Epithelial cell of proximal tubule (primary cell): ENCODE measurements around the gene SNRK. TPM values are rescaled to one million over a fixed set of nuclear protein-coding genes. Genes with fewer than 3 reads are reported as not detected.

ENCODE experiments used
- DNase-seq: peaks from one replicate; pipeline ENCODE4 v3.0.0-alpha.2; 2011; ENCODE audit warnings: low read depth
- H3K4me3 ChIP-seq: 2 replicates; pipeline ENCODE4 v1.5.1; 2011; ENCODE audit warnings: low read depth, mild to moderate bottlenecking, low read length
- CTCF ChIP-seq: conservative IDR thresholded peaks from 2 replicates; pipeline ENCODE4 v1.5.1; 2012; ENCODE audit warnings: low read depth, mild to moderate bottlenecking, low read length
- total RNA-seq: library from RNA; depleted of rRNA; stranded (reverse); fragments of >200 nt; gene quantifications from 2 replicates; pipeline ENCODE4 v1.2.3, GENCODE V29; 2015

SNRK gene
- total RNA-seq, 1 donor from 2014 or later = 12.9 TPM

GRCh38 chr3:43268636-43269035, 17.7 kb upstream of the SNRK start:
- no peak for DNase-seq
- no peak for TF ChIP-seq CTCF
- no peak overlapping the region for H3K4me3 ChIP-seq

GRCh38 chr3:43270078-43270477, 16.3 kb upstream of the SNRK start:
- TF ChIP-seq CTCF = no peak
- no peak for DNase-seq

GRCh38 chr3:43273416-43273815, 12.9 kb upstream of the SNRK start:
- no peak overlapping the region for H3K4me3 ChIP-seq
- no peak for DNase-seq
- TF ChIP-seq CTCF = no peak

More at GRCh38 chr3:43270078-43270477, 16.3 kb upstream of the SNRK start:
- no peak overlapping the region for H3K4me3 ChIP-seq

GRCh38 chr3:43279082-43279481, 7.3 kb upstream of the SNRK start:
- no peak for TF ChIP-seq CTCF
- no peak for DNase-seq

GRCh38 chr3:43279532-43279931, 6.8 kb upstream of the SNRK start:
- no peak overlapping the region for H3K4me3 ChIP-seq
- DNase-seq = no peak
- TF ChIP-seq CTCF = no peak

More at GRCh38 chr3:43279082-43279481, 7.3 kb upstream of the SNRK start:
- no peak overlapping the region for H3K4me3 ChIP-seq

GRCh38 chr3:43281020-43281419, 5.3 kb upstream of the SNRK start:
- no peak overlapping the region for H3K4me3 ChIP-seq
- DNase-seq = no peak
- TF ChIP-seq CTCF = no peak

GRCh38 chr3:43284171-43284570, 2.2 kb upstream of the SNRK start:
- no peak for DNase-seq
- no peak overlapping the region for H3K4me3 ChIP-seq
- TF ChIP-seq CTCF = no peak
